H9 (cell line): ENCODE data around the gene MRPS31. TPM values are rescaled to one million over a fixed set of nuclear protein-coding genes. Genes with fewer than 3 reads are reported as not detected.

Experiments used
- DNase-seq: peaks from one replicate; pipeline ENCODE4 v3.0.0-alpha.2; 2017
- H2AFZ ChIP-seq: one replicate; pipeline ENCODE4 v1.6.1; 2013; ENCODE audit warnings: mild to moderate bottlenecking, low read length, control low read depth, moderate library complexity
- H2AK5ac ChIP-seq: 2 replicates; pipeline ENCODE4 v1.6.1; 2013; ENCODE audit warnings: low read length, control low read depth, mixed read lengths; ENCODE audit not compliant: insufficient read length
- H2BK120ac ChIP-seq: one replicate; pipeline ENCODE4 v1.6.1; 2013; ENCODE audit warnings: low read depth, mild to moderate bottlenecking, low read length, control low read depth, inconsistent platforms; ENCODE audit not compliant: poor library complexity, severe bottlenecking
- H2BK12ac ChIP-seq: 2 replicates; pipeline ENCODE4 v1.6.1; 2013; ENCODE audit warnings: low read length, control low read depth, mixed read lengths, low read depth; ENCODE audit not compliant: insufficient read length
- H2BK15ac ChIP-seq: 2 replicates; pipeline ENCODE4 v1.6.1; 2013; ENCODE audit warnings: low read depth, low read length, control low read depth
- H2BK20ac ChIP-seq: one replicate; pipeline ENCODE4 v1.6.1; 2013; ENCODE audit warnings: low read depth, mild to moderate bottlenecking, low read length, control low read depth, inconsistent platforms; ENCODE audit not compliant: poor library complexity, severe bottlenecking
- H2BK5ac ChIP-seq: 2 replicates; pipeline ENCODE4 v1.6.1; 2013; ENCODE audit warnings: low read length, control low read depth, mixed read lengths; ENCODE audit not compliant: insufficient read length
- H3K14ac ChIP-seq: 2 replicates; pipeline ENCODE4 v1.6.1; 2013; ENCODE audit warnings: low read length, control low read depth; ENCODE audit not compliant: insufficient read depth
- H3K18ac ChIP-seq: 2 replicates; pipeline ENCODE4 v1.6.1; 2013; ENCODE audit warnings: low read depth, mild to moderate bottlenecking, mixed read lengths, low read length, control low read depth; ENCODE audit not compliant: insufficient read length
- H3K23ac ChIP-seq: 2 replicates; pipeline ENCODE4 v1.6.1; 2013; ENCODE audit warnings: low read length, control low read depth, mixed read lengths, low read depth; ENCODE audit not compliant: insufficient read length
- H3K23me2 ChIP-seq: 2 replicates; pipeline ENCODE4 v1.6.1; 2013; ENCODE audit warnings: low read depth, mild to moderate bottlenecking, mixed read lengths, low read length, control low read depth; ENCODE audit not compliant: insufficient read length, poor library complexity, severe bottlenecking
- H3K27ac ChIP-seq: 2 replicates; pipeline ENCODE4 v1.5.1; 2013; ENCODE audit warnings: low read length, control low read depth, mixed read lengths, low read depth; ENCODE audit not compliant: insufficient read length
- H3K27me3 ChIP-seq: 2 replicates; pipeline ENCODE4 v1.6.1; 2013; ENCODE audit warnings: low read length, control low read depth, inconsistent platforms; ENCODE audit not compliant: insufficient read depth
- H3K4ac ChIP-seq: 2 replicates; pipeline ENCODE4 v1.6.1; 2013; ENCODE audit warnings: low read depth, mild to moderate bottlenecking, control low read depth, inconsistent platforms, low read length, moderate library complexity
- H3K4me1 ChIP-seq: 2 replicates; pipeline ENCODE4 v1.6.1; 2013; ENCODE audit warnings: low read length, control low read depth, inconsistent platforms; ENCODE audit not compliant: insufficient read depth
- H3K4me2 ChIP-seq: 2 replicates; pipeline ENCODE4 v1.6.1; 2013; ENCODE audit warnings: low read length, control low read depth, mixed read lengths; ENCODE audit not compliant: insufficient read length, insufficient read depth
- H3K56ac ChIP-seq: 2 replicates; pipeline ENCODE4 v1.6.1; 2013; ENCODE audit warnings: low read depth, mild to moderate bottlenecking, mixed read lengths, low read length, control low read depth; ENCODE audit not compliant: insufficient read length
- H3K79me1 ChIP-seq: 2 replicates; pipeline ENCODE4 v1.6.1; 2013; ENCODE audit warnings: low read depth, mild to moderate bottlenecking, moderate library complexity, low read length, control low read depth, inconsistent platforms; ENCODE audit not compliant: insufficient read depth, poor library complexity, severe bottlenecking
- H3K79me2 ChIP-seq: 2 replicates; pipeline ENCODE4 v1.6.1; 2013; ENCODE audit warnings: low read length, control low read depth, inconsistent platforms; ENCODE audit not compliant: insufficient read depth
- H3K9ac ChIP-seq: 2 replicates; pipeline ENCODE4 v1.6.1; 2013; ENCODE audit warnings: low read length, control low read depth, mixed read lengths; ENCODE audit not compliant: insufficient read length; ENCODE audit errors: extremely low read depth
- H3K9me3 ChIP-seq: one replicate; pipeline ENCODE4 v1.6.1; 2013; ENCODE audit warnings: low read depth, low read length, inconsistent platforms; ENCODE audit not compliant: control insufficient read depth
- H3T11ph ChIP-seq: one replicate; pipeline ENCODE4 v1.6.1; 2013; ENCODE audit warnings: mild to moderate bottlenecking, low read length, control low read depth, inconsistent platforms
- H4K20me1 ChIP-seq: one replicate; pipeline ENCODE4 v1.6.1; 2013; ENCODE audit not compliant: control insufficient read depth, insufficient read length, insufficient read depth
- H4K5ac ChIP-seq: 2 replicates; pipeline ENCODE4 v1.6.1; 2013; ENCODE audit warnings: low read depth, mild to moderate bottlenecking, mixed read lengths, low read length, control low read depth; ENCODE audit not compliant: insufficient read length
- H4K8ac ChIP-seq: replicated peaks from 2 replicates; pipeline ENCODE4 v1.6.1; 2013; ENCODE audit warnings: low read length, control low read depth, mixed read lengths, low read depth; ENCODE audit not compliant: insufficient read length
- H4K91ac ChIP-seq: 2 replicates; pipeline ENCODE4 v1.6.1; 2013; ENCODE audit warnings: low read depth, mild to moderate bottlenecking, moderate library complexity, mixed read lengths, low read length, control low read depth; ENCODE audit not compliant: insufficient read length
- H3K27ac Mint-ChIP-seq, 3 experiments: 2 replicates in 2 of 3; 3 replicates in 1 of 3; pipeline ENCODE4 v1.8.0; 2020 to 2021; ENCODE audit warnings: mixed read lengths in 3 of 3, mild to moderate bottlenecking in 1 of 3, moderate library complexity in 1 of 3
- H3K27me3 Mint-ChIP-seq: 2 replicates; pipeline ENCODE4 v1.8.0; 2021; ENCODE audit warnings: low read depth, mild to moderate bottlenecking, moderate library complexity, mixed read lengths
- H3K36me3 Mint-ChIP-seq, 3 experiments: 2 replicates in 2 of 3; 3 replicates in 1 of 3; pipeline ENCODE4 v1.8.0; 2020 to 2021; ENCODE audit warnings: low read depth in 3 of 3, mixed read lengths in 3 of 3; ENCODE audit not compliant: insufficient read depth in 1 of 3
- H3K4me1 Mint-ChIP-seq, 2 experiments: 2 replicates each; pipeline ENCODE4 v1.8.0; 2020; ENCODE audit warnings: mixed read lengths in 2 of 2
- H3K4me3 Mint-ChIP-seq, 2 experiments: 2 replicates in 1 of 2; 3 replicates in 1 of 2; pipeline ENCODE4 v1.8.0; 2020 to 2021; ENCODE audit warnings: mild to moderate bottlenecking in 2 of 2, mixed read lengths in 2 of 2, moderate library complexity in 1 of 2
- H3K9me3 Mint-ChIP-seq, 2 experiments: 2 replicates in 1 of 2; 3 replicates in 1 of 2; pipeline ENCODE4 v1.8.0; 2020; ENCODE audit warnings: mild to moderate bottlenecking in 2 of 2, mixed read lengths in 2 of 2, moderate library complexity in 1 of 2
- WGBS: extraction: QIAGEN DNeasy Blood & Tissue Kit; methylation state at CpG from one replicate; pipeline ENCODE4 v1.1.7; 2013; ENCODE audit warnings: missing lambda C conversion rate, low lambda C conversion rate, mixed read lengths; ENCODE audit not compliant: insufficient read length; ENCODE audit errors: extremely low coverage; 5-methylcytosine and 5-hydroxymethylcytosine counted together
- total RNA-seq: library from RNA; stranded (reverse); gene quantifications from 2 replicates; pipeline ENCODE4 v1.2.1, GENCODE V29; 2021
- TF ChIP-seq, protein P1 (sequence below): fragments of 200-600 bp; sonication (generic); conservative IDR thresholded peaks from 3 replicates; pipeline ENCODE4 v1.8.0; 2021; ENCODE audit warnings: antibody characterized with exemption, mild to moderate bottlenecking

MRPS31 gene
- total RNA-seq, 1 experiment from 2014 or later, result 27.3 TPM

DNA sequence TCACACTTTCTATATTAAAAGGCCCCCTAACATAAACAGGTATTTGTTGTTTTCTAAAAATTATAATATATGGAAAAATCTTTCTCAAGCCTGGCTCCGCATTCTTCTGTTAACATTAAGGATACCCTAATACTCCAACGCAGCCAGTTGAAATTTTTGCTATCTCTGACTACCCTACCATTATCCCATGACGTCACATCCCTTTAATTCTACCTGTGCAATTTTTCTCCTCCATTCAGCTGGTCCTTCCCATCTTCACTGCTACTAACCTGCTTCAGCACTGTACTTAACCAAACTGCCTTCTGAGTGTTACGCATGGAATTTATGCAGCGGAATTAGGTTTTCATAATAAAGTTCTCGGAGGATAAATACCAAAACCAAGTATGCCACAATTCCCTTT is 1.0 kb downstream of the MRPS31 start:
- WGBS, result no CpG with 5 or more reads among the region's 6 CpGs
- peaks cover 5% of the 10 kb centered on the region; the same call in 1 of the 2 replicates for H3K79me2 ChIP-seq
- no peak overlapping the region for H2BK15ac ChIP-seq
- peaks cover 5% of the 10 kb centered on the region for H3K79me1 ChIP-seq
- H2BK12ac ChIP-seq, result no peak overlapping the region
- H4K8ac ChIP-seq, result no peak overlapping the region
- no peak overlapping the region for H2BK5ac ChIP-seq
- Mint-ChIP-seq H3K36me3 (peaks cover 0 to 7% (median 6%) of the 10 kb centered on the region in 3 experiments; a peak in 2 of 7 replicates), H3K4me1 (peaks cover 9 to 10% of the 10 kb centered on the region in 2 experiments), H3K4me3 (peak overlapping the region; percentile 99), H3K9me3 (no peaks in the 10 kb centered on the region), H3K27ac (no peak overlapping the region), H3K27me3 (no peaks in the 10 kb centered on the region)
- no peak overlapping the region for H2AK5ac ChIP-seq
- peaks cover 4% of the 10 kb centered on the region for H3K23me2 ChIP-seq
- TF ChIP-seq, protein P1, sequence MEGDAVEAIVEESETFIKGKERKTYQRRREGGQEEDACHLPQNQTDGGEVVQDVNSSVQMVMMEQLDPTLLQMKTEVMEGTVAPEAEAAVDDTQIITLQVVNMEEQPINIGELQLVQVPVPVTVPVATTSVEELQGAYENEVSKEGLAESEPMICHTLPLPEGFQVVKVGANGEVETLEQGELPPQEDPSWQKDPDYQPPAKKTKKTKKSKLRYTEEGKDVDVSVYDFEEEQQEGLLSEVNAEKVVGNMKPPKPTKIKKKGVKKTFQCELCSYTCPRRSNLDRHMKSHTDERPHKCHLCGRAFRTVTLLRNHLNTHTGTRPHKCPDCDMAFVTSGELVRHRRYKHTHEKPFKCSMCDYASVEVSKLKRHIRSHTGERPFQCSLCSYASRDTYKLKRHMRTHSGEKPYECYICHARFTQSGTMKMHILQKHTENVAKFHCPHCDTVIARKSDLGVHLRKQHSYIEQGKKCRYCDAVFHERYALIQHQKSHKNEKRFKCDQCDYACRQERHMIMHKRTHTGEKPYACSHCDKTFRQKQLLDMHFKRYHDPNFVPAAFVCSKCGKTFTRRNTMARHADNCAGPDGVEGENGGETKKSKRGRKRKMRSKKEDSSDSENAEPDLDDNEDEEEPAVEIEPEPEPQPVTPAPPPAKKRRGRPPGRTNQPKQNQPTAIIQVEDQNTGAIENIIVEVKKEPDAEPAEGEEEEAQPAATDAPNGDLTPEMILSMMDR, result no peak
- H2AFZ ChIP-seq, result no peak overlapping the region
- H3K14ac ChIP-seq, result no peak overlapping the region
- DNase-seq, result no peak
- H3K18ac ChIP-seq, result no peak overlapping the region
- no peak overlapping the region for H2BK20ac ChIP-seq
- no peak overlapping the region for H3K56ac ChIP-seq
- no peaks in the 10 kb centered on the region for H4K20me1 ChIP-seq
- peak overlapping the region; percentile 99 for H3K4me2 ChIP-seq
- no peaks in the 10 kb centered on the region for H3K4me1 ChIP-seq
- H3K9me3 ChIP-seq, result no peaks in the 10 kb centered on the region
- no peak overlapping the region for H3T11ph ChIP-seq
- H2BK120ac ChIP-seq, result no peak overlapping the region
- H3K27me3 ChIP-seq, result no peaks in the 10 kb centered on the region
- H4K5ac ChIP-seq, result no peak overlapping the region
- H3K9ac ChIP-seq, result peak overlapping the region; percentile 93
- no peak overlapping the region for H3K27ac ChIP-seq
- no peak overlapping the region for H3K23ac ChIP-seq
- no peak overlapping the region for H3K4ac ChIP-seq
- no peak overlapping the region for H4K91ac ChIP-seq
